ENCODE measurements around the gene PPP1R11. TPM values are rescaled to one million over a fixed set of nuclear protein-coding genes. Genes with fewer than 3 reads are reported as not detected.

The PPP1R11 gene
- polyA plus RNA-seq, 3 donors = 49.3 to 107 (median 67.7) TPM

- TF ChIP-seq, protein P1, sequence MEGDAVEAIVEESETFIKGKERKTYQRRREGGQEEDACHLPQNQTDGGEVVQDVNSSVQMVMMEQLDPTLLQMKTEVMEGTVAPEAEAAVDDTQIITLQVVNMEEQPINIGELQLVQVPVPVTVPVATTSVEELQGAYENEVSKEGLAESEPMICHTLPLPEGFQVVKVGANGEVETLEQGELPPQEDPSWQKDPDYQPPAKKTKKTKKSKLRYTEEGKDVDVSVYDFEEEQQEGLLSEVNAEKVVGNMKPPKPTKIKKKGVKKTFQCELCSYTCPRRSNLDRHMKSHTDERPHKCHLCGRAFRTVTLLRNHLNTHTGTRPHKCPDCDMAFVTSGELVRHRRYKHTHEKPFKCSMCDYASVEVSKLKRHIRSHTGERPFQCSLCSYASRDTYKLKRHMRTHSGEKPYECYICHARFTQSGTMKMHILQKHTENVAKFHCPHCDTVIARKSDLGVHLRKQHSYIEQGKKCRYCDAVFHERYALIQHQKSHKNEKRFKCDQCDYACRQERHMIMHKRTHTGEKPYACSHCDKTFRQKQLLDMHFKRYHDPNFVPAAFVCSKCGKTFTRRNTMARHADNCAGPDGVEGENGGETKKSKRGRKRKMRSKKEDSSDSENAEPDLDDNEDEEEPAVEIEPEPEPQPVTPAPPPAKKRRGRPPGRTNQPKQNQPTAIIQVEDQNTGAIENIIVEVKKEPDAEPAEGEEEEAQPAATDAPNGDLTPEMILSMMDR (IDR thresholded peaks at IDR 0.05) = no peak
Observed at GRCh38 chr6:30062471-30063178, 4.4 kb upstream of the PPP1R11 start.

DNA sequence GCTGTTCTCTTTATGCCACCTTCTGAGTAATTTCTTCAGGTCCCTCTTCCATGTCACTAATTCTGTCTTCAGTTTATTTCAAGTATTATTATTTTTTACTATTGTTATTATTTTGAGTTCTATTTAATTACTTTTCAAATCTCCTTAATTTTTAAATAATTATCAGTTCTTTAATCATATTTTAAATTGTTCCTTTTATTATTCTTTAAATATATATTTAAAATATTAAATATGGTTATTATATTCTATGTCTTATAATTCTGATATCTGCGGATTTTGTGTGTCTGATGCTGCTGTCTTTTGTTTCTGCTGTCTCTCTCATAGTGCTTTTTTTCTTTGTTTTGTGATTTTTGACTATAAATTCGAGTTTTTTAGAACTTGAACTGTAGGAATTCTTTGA lies 3.7 kb upstream of the PPP1R11 start:
- DNase-seq = no peak
- H3K27ac ChIP-seq (ENCODE audit: low read depth in 1 of 2, low read length in 2 of 2) = no peak overlapping the region
- no peak overlapping the region for H3K4me2 ChIP-seq (replicated peaks; ENCODE audit: extremely low read depth, low read length, poor library complexity, severe bottlenecking)
- no peaks in the 10 kb centered on the region for H4K20me1 ChIP-seq (ENCODE audit: insufficient read depth, low read length)
- Mint-ChIP-seq H3K4me3 (no peak overlapping the region), H3K9me3 (no peaks in the 10 kb centered on the region), H3K4me1 (peaks cover 48% of the 10 kb centered on the region), H3K36me3 (peaks cover 17 to 21% of the 10 kb centered on the region in 2 donors), H3K27ac (peak overlapping the region in 2 of 7 donors; percentile 12 to 66), H3K27me3 (ENCODE audit: low read depth in 3 of 3) (no peaks in the 10 kb centered on the region)
- no CpG with 5 or more reads among the region's 2 CpGs for WGBS (ENCODE audit: insufficient coverage)
- H3K4me3 ChIP-seq (replicated peaks in 1 of 3; ENCODE audit: low read depth in 2 of 3, low read length in 3 of 3) = no peak overlapping the region
- no peaks in the 10 kb centered on the region for H3K27me3 ChIP-seq (ENCODE audit: control insufficient read depth in 2 of 2, insufficient read depth in 2 of 2, low read length in 2 of 2)
- no peak overlapping the region for H3K9ac ChIP-seq (ENCODE audit: insufficient read depth, low read length, poor library complexity, severe bottlenecking)
- H3K9me3 ChIP-seq (replicated peaks in 1 of 2; ENCODE audit: control insufficient read depth in 1 of 2, insufficient read depth in 1 of 2, low read length in 2 of 2) = no peaks in the 10 kb centered on the region
- intact Hi-C loops (cut with micrococcal nuclease) = loop anchor here in 1 of 2 donors (10.0 kb wide), 2 partner anchors 139 to 261 kb away; partner anchors contain the start of gene TRIM39
- H3K79me2 ChIP-seq (ENCODE audit: insufficient read depth, low read length) = peaks cover 59% of the 10 kb centered on the region
- peaks cover 6 to 10% of the 10 kb centered on the region in 2 donors for H3K36me3 ChIP-seq (replicated peaks in 1 of 2; ENCODE audit: control insufficient read depth in 1 of 2, insufficient read depth in 2 of 2, low read length in 2 of 2)
- H2AFZ ChIP-seq (ENCODE audit: insufficient read depth, low read depth, low read length, poor library complexity, severe bottlenecking) = no peak overlapping the region
- H3K4me1 ChIP-seq (ENCODE audit: control insufficient read depth in 1 of 2, insufficient read depth in 2 of 2, low read length in 2 of 2) = peaks cover 40 to 47% of the 10 kb centered on the region in 2 donors
- TF ChIP-seq, protein P1 (IDR thresholded peaks at IDR 0.05) = no peak

More at GRCh38 chr6:30062471-30063178, 4.4 kb upstream of the PPP1R11 start:
- Mint-ChIP-seq H3K27me3 (ENCODE audit: low read depth in 3 of 3) (no peaks in the 10 kb centered on the region), H3K27ac (peak overlapping the region in 2 of 7 donors; percentile 56 to 94), H3K4me3 (no peak overlapping the region), H3K9me3 (no peaks in the 10 kb centered on the region), H3K36me3 (peaks cover 14 to 20% of the 10 kb centered on the region in 2 donors), H3K4me1 (peaks cover 41% of the 10 kb centered on the region)
- no peak overlapping the region for H3K9ac ChIP-seq (ENCODE audit: insufficient read depth, low read length, poor library complexity, severe bottlenecking)
- no peaks in the 10 kb centered on the region for H4K20me1 ChIP-seq (ENCODE audit: insufficient read depth, low read length)
- intact Hi-C loops (cut with micrococcal nuclease) = loop anchor here in 1 of 2 donors (10.0 kb wide), 2 partner anchors 138 to 262 kb away; partner anchors contain the start of gene TRIM39
- H2AFZ ChIP-seq (ENCODE audit: insufficient read depth, low read depth, low read length, poor library complexity, severe bottlenecking) = no peak overlapping the region
- no peaks in the 10 kb centered on the region for H3K9me3 ChIP-seq (replicated peaks in 1 of 2; ENCODE audit: control insufficient read depth in 1 of 2, insufficient read depth in 1 of 2, low read length in 2 of 2)
- peaks cover 52% of the 10 kb centered on the region for H3K79me2 ChIP-seq (ENCODE audit: insufficient read depth, low read length)
- peak overlapping the region in 1 of 3 experiments; percentile 92 for H3K4me3 ChIP-seq (replicated peaks in 1 of 3; ENCODE audit: low read depth in 2 of 3, low read length in 3 of 3)
- H3K4me1 ChIP-seq (ENCODE audit: control insufficient read depth in 1 of 2, insufficient read depth in 2 of 2, low read length in 2 of 2) = peaks cover 33 to 41% of the 10 kb centered on the region in 2 donors
- H3K36me3 ChIP-seq (replicated peaks in 1 of 2; ENCODE audit: control insufficient read depth in 1 of 2, insufficient read depth in 2 of 2, low read length in 2 of 2) = peaks cover 6 to 14% of the 10 kb centered on the region in 2 donors
- DNase-seq = no peak
- WGBS (ENCODE audit: insufficient coverage) = no CpG with 5 or more reads among the region's 7 CpGs
- H3K27me3 ChIP-seq (ENCODE audit: control insufficient read depth in 2 of 2, insufficient read depth in 2 of 2, low read length in 2 of 2) = no peaks in the 10 kb centered on the region
- no peak overlapping the region for H3K27ac ChIP-seq (ENCODE audit: low read depth in 1 of 2, low read length in 2 of 2)
- H3K4me2 ChIP-seq (replicated peaks; ENCODE audit: extremely low read depth, low read length, poor library complexity, severe bottlenecking) = peak overlapping the region; percentile 95
